Vagina (tissue), 2 donors: Measurements from ENCODE around the gene SORCS2.

Experiments used
- POLR2A ChIP-seq, 2 donors: fragments of 450-650 bp; IDR thresholded peaks; one replicate each; pipeline ENCODE4 v1.6.1; 2017; ENCODE audit warnings: antibody characterized with exemption in 2 of 2, mild to moderate bottlenecking in 2 of 2, moderate library complexity in 2 of 2
- TF ChIP-seq, protein P1 (sequence below), 3 experiments: fragments of 450-650 bp in 2 of 3; fragments of 200-600 bp in 1 of 3; sonication (generic) in 1 of 3; IDR thresholded peaks; one replicate each; pipeline ENCODE4 v1.5.1; 2017 to 2019; ENCODE audit warnings: antibody characterized with exemption in 3 of 3, mild to moderate bottlenecking in 2 of 3, moderate library complexity in 2 of 3

- TF ChIP-seq, protein P1, sequence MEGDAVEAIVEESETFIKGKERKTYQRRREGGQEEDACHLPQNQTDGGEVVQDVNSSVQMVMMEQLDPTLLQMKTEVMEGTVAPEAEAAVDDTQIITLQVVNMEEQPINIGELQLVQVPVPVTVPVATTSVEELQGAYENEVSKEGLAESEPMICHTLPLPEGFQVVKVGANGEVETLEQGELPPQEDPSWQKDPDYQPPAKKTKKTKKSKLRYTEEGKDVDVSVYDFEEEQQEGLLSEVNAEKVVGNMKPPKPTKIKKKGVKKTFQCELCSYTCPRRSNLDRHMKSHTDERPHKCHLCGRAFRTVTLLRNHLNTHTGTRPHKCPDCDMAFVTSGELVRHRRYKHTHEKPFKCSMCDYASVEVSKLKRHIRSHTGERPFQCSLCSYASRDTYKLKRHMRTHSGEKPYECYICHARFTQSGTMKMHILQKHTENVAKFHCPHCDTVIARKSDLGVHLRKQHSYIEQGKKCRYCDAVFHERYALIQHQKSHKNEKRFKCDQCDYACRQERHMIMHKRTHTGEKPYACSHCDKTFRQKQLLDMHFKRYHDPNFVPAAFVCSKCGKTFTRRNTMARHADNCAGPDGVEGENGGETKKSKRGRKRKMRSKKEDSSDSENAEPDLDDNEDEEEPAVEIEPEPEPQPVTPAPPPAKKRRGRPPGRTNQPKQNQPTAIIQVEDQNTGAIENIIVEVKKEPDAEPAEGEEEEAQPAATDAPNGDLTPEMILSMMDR (IDR thresholded peaks at IDR 0.05) = no peak
- no peak for TF ChIP-seq POLR2A (IDR thresholded peaks at IDR 0.05)
Observed at GRCh38 chr4:7683126-7683703, 490.9 kb downstream of the SORCS2 start.
